ENCODE data around the gene MYOZ3. TPM values are rescaled to one million over a fixed set of nuclear protein-coding genes. Genes with fewer than 3 reads are reported as not detected.

Gene MYOZ3
- total RNA-seq, 1 experiment from 2014 or later, result not detected

DNA sequence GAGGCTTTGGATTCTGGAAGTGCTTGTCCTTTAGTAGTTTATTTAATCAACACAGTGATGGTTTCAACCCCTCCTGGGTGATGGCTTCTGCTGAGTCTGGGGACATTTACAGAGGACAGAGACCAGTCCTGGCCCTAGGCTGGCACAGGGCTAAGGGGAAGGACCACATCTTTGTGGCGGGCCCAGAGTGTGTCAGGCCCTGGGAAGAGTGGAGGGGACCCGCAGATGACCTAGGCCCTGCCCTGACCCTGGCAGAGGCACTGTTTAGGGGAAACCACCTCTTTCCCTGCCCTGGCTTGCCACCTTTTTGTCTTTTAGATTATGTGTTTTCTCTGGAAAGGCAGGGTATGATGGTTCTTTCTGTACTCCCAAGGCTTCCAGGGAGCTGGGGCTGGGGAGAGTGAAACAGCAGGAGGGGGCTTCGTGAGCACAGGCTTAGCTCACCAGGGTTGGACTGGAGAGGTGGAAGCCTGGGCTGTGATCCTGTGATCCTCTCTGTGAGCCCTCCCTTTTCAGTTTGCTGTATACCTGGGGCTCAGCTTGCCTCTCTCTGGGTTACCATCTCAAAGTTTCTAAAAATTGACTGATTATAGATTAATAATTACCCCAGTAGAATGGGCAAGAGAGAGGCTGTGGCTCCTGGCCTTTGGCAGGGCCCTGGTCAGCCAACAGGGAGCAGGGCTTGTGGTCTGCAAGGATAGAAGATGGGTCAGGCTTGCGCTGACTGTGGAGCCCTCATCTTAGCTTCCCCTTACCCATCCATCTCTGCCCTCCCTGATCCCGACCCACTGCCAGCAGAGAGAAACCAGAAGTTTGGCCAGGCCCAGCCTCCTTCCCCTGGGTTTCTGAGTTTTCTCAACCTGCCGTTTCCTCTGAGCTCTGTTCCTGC, 22.3 kb upstream of the MYOZ3 start:
- in situ Hi-C loops (cut with HindIII; ENCODE audit: low pct_unique_long_range_greater_than_20kb, low sequenced_read_pairs), result no loop called here
- no peak for DNase-seq (ENCODE audit: low read depth, low spot score)

DNA sequence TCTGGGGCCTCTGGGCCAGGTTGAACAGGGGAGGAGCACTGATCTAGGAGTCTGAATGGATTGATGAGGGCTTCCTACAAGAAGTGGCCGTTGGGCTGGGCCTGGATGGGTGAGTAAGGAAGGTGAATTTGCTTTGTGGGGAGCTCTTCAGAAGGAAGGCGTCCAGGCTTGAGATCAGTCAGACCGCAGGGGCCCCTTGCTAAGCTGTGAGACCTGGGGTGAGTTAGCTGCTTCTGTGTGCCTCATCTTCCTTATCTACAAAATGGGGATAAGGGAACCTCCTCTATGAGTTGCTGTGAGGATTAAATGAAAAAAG, 21.7 kb upstream of the MYOZ3 start:
- in situ Hi-C loops (cut with HindIII; ENCODE audit: low pct_unique_long_range_greater_than_20kb, low sequenced_read_pairs), result no loop called here

DNA sequence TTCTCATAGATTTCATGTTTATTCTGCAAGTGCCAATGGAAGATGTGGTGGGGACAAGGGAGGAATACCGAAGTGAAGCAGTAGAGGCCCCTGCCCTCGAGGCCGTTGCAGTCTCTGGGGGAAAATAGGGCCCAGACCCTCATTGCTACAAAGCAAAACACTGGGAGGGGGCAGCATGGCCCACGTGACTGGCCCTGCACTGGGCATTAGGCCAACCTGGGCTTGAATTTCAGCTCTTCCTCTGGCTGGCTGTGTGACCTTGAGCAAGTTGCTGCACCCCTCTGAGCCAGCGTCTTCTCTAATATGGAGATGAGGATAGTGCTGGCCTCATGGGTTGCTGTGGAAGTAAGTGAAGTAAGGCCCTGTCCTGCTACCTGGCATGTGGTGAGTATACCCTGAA, 21.3 kb upstream of the MYOZ3 start:
- no peak for DNase-seq (ENCODE audit: low read depth, low spot score)
- in situ Hi-C loops (cut with HindIII; ENCODE audit: low pct_unique_long_range_greater_than_20kb, low sequenced_read_pairs), result no loop called here

More for the DNA sequence above, 21.7 kb upstream of the MYOZ3 start:
- DNase-seq (ENCODE audit: low read depth, low spot score), result no peak

DNA sequence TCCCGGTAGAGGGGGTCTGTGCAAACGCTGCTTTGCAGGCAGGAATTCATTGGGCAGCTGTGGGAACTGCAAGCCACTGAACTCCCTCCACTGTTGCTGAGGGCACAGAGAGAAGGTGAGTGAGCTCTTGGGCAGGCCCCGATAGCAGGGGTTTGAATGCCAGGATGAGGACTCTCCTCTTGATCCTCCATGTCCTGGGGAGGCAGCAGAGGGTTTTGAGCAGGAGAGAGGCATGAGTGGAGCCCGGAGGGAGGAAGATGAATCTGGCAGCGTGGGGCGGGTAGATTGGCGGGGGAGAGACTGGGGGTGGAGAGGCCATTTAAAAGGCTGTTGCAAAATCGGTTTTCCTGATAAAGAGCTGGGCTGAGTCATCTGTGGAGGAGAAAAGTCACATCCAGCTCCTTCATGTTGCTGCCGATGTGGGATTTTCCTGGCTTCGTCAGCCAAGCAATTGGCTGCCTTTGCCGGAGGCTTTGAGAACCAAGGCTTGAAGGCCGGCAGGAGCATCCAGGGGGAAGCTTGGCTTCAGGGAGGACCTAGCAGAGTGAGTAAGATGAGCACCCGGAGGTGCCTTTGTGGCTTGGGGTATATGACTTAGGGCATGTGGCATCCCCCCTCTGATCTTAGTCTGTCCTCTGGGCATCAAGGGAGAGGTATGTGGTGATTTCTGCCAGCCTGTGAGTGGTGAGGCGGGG, 20.6 kb upstream of the MYOZ3 start, which contains the start of gene SYNPO:
Gene SYNPO, plus strand, starts transcription at position 350 of the 695 bp plus-strand sequence. CDS start 7,616 bp downstream, outside the sequence.
- DNase-seq (ENCODE audit: low read depth, low spot score), result no peak
- in situ Hi-C loops (cut with HindIII; ENCODE audit: low pct_unique_long_range_greater_than_20kb, low sequenced_read_pairs), result no loop called here

DNA sequence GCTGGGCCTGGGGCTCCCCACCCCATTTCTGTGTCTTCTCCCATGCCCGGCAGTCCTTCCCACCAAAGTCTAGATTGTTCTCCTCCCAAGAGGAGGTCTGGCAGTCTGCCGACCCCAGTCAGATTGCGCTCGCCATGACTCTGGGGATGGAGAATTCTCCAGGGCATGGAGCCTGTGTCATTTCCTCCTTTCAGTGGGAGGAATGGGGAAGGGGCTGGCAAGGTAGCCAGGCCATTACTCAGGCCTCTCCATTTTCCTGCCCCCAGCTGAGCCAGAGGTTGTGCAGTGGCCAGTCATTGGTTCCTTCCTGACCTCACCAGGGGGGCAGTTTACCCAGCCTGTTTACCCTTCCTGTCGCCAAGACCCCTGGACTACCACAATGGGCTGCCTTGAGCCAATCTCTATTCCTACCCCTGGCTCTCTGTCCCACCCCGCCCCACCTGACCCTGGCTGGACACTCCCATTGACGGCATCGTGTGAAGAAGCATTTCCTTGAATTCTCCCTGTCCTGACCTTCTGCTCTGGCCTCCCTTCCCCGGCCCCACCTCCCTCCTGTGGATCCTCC, 20.0 kb upstream of the MYOZ3 start:
- no peak for DNase-seq (ENCODE audit: low read depth, low spot score)
- in situ Hi-C loops (cut with HindIII; ENCODE audit: low pct_unique_long_range_greater_than_20kb, low sequenced_read_pairs), result no loop called here

DNA sequence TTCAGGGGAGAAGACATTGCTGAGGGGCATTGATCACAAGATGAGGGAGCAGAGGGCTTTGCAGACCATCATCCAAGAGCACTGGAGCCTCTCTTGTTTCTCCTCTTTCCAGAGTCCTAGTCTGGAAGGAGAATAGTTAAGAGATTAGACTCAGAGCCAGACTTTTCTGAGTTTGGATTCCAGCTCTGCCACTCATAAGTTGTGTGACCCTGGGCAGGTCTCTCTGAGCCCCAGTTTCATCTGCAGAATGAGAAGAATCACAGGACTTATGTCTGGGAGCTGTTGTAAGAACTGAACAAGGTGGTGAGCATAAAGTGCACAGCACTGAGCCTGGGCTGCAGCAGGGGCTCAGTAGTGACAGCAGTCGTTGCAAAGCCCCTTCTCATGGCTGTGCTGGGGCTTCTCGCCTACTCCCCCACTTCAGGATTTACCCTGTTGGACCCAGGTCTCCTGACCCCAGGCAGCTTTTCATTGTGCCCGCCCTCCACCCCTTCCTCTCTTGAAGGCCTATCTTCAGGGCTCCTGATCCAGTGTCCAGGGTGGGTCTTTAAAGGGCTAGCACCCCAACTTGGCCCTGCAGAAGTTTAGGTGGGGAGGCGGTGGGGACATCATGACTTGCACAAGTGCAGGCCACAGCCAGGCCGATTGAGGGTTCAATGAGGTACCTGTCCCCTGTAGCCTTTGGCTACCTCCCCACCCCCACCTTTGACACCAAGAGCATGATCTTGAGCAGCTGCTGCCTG, 19.1 kb upstream of the MYOZ3 start:
- in situ Hi-C loops (cut with HindIII; ENCODE audit: low pct_unique_long_range_greater_than_20kb, low sequenced_read_pairs), result no loop called here
- no peak for DNase-seq (ENCODE audit: low read depth, low spot score)

DNA sequence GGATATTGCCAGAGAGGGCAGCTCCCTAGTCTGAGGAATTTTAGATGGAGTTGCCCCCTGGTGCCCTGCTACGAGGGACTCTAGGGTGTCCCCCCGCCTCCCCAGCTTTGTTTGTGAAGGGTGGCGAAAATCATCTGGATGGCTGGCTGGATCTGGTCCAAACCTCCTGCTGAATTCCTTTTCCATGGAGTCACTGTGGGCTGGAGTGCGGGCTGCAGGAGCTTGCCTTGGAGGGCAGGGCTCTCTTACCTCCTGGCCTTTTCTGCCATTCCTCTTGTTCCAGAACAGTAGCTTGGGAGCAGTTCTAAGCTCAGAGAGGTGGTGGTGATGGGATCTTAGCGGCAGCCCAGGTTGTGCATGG, 18.5 kb upstream of the MYOZ3 start:
- DNase-seq (ENCODE audit: low read depth, low spot score), result no peak

DNA sequence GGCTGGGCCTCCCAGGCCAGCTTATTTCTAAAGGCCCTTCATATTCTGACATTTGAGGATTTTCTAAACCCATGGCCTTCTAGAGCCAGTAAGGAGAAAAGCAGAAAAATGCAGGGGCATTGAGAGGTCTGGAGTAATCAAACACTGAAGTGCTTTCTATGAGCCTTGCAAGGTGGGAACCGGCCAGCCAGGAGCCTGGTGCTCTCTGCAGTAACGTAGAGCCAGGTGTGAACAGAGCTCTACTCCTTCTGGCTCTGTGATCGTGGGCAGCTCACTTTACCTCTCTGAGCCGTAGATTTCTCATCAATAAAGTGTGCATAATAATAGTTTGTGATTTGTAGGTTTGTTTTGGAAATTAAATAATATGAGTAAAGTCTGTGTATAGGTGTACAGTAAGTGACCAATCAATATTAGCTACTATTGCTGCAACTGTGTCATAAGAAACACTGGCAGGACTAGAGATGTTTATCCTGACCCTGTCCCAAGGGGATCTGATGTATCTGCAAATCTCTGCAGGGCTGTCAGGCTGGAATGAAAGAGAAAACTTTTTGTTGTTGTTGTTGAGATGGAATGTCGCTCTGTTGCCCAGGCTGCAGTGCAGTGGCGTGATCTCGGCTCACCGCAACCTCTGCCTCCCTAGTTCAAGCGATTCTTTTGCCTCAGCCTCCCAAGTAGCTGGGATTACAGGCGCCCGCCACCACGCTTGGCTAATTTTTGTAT, 17.9 kb upstream of the MYOZ3 start:
- no peak for DNase-seq (ENCODE audit: low read depth, low spot score)
- in situ Hi-C loops (cut with HindIII; ENCODE audit: low pct_unique_long_range_greater_than_20kb, low sequenced_read_pairs), result no loop called here

More for the DNA sequence above, 18.5 kb upstream of the MYOZ3 start:
- in situ Hi-C loops (cut with HindIII; ENCODE audit: low pct_unique_long_range_greater_than_20kb, low sequenced_read_pairs), result no loop called here

DNA sequence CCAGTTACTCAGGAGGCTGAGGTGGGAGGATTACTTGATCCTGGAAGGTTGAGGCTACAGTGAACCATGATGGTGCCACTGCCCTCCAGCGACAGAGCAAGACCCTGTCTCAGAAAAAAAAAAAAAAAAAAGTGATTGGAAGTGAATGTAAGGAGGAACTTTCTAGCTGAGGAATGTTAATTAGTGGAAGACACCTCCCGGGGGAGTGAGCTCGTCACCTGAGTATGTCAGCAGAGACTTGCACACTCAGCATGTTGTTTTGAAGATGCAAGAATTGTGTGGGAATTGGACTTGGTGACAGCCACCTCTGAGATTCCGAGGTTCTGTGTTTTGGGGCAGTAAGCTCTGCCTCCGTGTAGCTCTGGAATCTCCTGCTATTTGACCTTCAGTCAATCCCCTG, 17.0 kb upstream of the MYOZ3 start:
- in situ Hi-C loops (cut with HindIII; ENCODE audit: low pct_unique_long_range_greater_than_20kb, low sequenced_read_pairs), result no loop called here
- DNase-seq (ENCODE audit: low read depth, low spot score), result no peak

DNA sequence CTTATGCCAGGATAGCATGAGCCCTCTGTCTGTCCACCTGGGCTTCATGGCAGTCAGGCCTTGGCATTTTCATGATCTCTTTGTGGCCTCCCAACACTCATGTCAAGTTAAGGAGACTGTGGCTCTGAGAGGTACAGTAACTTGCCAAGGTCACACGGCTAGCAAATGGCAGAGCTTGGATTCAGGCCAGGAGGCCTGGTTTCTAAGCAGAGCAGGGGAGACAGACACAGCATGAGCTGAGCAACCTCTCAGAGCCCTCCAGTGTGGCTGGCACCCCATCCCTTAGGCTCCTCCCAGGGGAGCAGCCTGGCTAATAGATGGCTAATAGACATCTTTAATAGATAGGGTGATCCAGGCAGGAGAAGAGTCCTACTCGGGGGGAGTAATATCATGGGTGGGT, 16.5 kb upstream of the MYOZ3 start:
- in situ Hi-C loops (cut with HindIII; ENCODE audit: low pct_unique_long_range_greater_than_20kb, low sequenced_read_pairs), result no loop called here
- DNase-seq (ENCODE audit: low read depth, low spot score), result no peak

DNA sequence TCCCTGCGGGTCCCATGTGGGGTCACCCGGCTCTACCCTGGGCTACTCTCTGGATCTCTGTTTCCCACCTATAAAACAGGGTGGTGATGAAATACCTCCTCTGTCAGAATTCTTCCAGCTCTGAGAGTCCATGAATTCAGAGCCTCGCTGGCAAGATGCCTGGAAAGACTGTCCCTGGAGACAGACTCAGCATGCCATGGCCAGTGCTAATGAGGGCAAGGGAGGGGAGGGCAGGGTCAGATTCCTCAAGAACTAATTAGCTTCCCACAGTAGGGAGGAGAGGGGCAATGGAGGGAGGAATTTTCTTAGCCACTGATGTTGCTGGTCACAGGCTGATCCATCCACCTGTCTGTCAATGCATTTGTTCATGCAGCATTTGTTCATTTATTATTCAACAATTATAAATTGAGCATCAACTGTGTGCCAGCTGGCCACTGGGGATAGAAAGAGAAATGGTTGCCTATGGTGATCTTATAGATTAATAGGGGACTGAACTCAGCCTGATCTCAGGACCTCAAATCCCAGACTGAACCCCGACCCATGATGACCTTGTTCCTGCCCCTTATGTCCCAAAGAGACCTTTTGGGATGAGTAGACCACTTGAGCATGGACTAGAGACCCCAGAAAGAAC, 15.9 kb upstream of the MYOZ3 start:
- DNase-seq (ENCODE audit: low read depth, low spot score), result peak; percentile 52
- in situ Hi-C loops (cut with HindIII; ENCODE audit: low pct_unique_long_range_greater_than_20kb, low sequenced_read_pairs), result no loop called here

DNA sequence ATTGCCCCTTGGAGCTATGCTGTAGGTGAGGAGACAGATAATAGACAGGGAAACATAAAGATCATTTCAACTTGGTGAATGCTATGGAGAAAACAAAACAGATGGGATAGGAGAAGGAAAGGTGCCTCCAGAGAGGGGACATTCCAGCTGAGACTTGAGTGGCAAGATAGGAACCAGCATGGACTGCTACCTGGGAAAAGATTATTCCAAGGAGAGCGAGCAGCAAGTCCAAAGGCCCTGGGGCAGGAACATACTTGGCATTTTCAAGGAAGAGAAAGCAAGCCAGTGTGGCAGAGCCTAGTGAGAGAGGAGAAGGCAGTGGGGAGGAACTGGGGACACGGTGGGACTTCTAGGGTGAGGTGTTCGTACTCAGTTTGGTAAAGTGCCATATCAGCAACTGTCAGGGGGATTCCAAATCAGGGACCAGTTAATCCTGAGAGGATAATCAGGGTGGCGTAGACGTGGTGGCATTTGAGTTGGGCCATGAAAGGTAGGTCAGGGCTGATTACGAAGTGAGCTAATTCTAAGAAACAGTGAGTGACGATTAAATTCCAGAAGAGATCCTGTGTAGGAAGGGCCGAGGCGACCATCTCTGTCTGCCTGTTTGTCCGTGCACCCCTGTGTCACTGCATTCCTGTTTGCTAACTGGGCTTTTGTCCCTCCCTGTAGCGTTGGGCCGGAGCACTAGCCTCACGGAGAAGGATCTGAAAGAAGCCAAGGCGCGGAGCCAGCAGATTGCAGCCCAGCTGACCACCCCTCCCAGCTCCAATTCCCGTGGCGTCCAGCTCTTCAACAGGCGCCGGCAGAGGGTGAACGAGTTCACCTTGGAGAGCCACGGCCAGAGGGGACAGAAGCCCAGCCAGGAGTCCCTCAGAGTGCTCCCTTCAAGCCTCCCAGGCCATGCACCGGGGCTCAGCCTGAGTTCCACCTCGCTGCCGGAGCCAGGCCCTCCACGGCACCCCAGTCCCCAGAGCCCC, 13.5 kb upstream of the MYOZ3 start:
- no peak for DNase-seq (ENCODE audit: low read depth, low spot score)

DNA sequence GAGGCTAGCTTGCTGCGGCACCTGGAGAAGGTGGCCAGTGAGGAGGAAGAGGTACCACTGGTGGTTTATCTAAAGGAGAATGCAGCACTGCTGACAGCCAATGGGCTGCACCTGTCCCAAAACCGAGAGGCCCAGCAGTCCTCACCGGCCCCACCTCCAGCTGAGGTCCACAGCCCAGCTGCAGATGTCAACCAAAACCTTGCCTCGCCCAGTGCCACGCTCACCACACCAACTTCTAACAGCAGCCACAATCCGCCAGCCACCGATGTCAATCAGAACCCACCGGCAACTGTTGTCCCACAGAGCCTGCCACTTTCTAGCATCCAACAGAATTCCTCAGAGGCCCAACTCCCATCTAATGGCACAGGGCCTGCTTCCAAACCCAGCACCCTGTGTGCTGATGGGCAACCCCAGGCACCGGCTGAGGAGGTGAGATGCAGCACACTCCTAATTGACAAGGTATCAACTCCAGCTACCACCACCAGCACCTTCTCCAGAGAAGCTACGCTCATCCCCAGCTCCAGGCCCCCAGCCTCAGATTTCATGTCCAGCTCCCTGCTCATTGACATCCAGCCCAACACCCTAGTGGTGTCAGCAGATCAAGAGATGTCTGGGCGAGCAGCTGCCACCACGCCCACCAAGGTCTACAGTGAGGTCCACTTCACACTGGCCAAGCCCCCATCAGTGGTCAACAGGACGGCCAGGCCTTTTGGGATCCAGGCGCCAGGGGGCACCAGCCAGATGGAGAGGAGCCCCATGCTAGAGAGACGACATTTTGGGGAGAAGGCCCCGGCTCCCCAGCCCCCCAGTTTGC, 12.6 kb upstream of the MYOZ3 start:
- in situ Hi-C loops (cut with HindIII; ENCODE audit: low pct_unique_long_range_greater_than_20kb, low sequenced_read_pairs), result no loop called here
- DNase-seq (ENCODE audit: low read depth, low spot score), result no peak

More for the DNA sequence above, 13.5 kb upstream of the MYOZ3 start:
- in situ Hi-C loops (cut with HindIII; ENCODE audit: low pct_unique_long_range_greater_than_20kb, low sequenced_read_pairs), result no loop called here

DNA sequence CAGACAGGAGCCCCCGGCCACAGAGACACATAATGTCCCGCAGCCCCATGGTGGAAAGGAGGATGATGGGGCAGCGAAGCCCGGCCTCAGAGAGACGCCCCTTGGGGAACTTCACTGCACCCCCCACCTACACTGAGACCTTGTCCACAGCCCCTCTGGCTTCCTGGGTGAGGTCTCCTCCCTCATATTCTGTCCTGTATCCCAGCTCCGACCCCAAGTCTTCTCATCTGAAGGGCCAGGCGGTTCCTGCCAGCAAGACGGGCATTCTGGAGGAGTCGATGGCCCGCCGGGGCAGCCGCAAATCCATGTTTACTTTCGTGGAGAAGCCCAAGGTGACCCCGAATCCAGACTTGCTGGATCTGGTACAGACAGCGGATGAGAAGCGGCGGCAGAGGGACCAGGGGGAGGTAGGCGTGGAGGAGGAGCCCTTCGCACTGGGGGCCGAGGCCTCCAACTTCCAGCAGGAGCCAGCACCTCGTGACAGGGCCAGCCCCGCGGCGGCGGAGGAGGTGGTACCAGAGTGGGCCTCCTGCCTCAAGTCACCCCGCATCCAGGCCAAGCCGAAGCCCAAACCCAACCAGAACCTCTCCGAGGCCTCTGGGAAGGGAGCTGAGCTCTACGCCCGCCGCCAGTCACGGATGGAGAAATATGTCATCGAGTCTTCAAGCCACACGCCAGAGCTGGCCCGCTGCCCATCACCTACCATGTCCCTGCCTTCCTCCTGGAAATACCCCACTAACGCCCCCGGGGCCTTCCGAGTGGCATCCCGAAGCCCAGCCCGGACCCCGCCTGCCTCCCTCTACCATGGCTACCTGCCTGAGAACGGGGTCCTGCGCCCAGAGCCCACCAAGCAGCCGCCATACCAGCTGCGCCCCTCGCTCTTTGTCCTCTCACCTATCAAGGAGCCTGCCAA, 11.7 kb upstream of the MYOZ3 start:
- in situ Hi-C loops (cut with HindIII; ENCODE audit: low pct_unique_long_range_greater_than_20kb, low sequenced_read_pairs), result no loop called here
- no peak for DNase-seq (ENCODE audit: low read depth, low spot score)
